Hepatocyte (in vitro differentiated cells): ENCODE results near the gene RHOF. TPM values are rescaled to one million over a fixed set of nuclear protein-coding genes. Genes with fewer than 3 reads are reported as not detected.

ENCODE experiments used
- DNase-seq: peaks from one replicate; pipeline ENCODE4 v3.0.0-alpha.2; 2016; ENCODE audit warnings: low spot score
- H2AFZ ChIP-seq: fragments of 200-600 bp; sonication (generic); 2 replicates; pipeline ENCODE4 v1.6.0; 2016; ENCODE audit warnings: antibody characterized with exemption, mild to moderate bottlenecking
- H3K27ac ChIP-seq: fragments of 200-600 bp; sonication (generic); 2 replicates; pipeline ENCODE4 v1.5.1; 2016; ENCODE audit warnings: mild to moderate bottlenecking
- H3K27me3 ChIP-seq: fragments of 200-600 bp; sonication (generic); 2 replicates; pipeline ENCODE4 v1.6.1; 2016
- H3K36me3 ChIP-seq: fragments of 200-600 bp; sonication (generic); replicated peaks from 2 replicates; pipeline ENCODE4 v1.5.1; 2016; ENCODE audit warnings: low read depth; ENCODE audit not compliant: insufficient read depth
- H3K4me1 ChIP-seq: fragments of 200-600 bp; sonication (generic); 2 replicates; pipeline ENCODE4 v1.5.1; 2016; ENCODE audit warnings: mild to moderate bottlenecking, moderate library complexity; ENCODE audit not compliant: insufficient read depth
- H3K4me2 ChIP-seq: fragments of 200-600 bp; sonication (generic); 2 replicates; pipeline ENCODE4 v1.6.0; 2016
- H3K4me3 ChIP-seq: fragments of 200-600 bp; sonication (generic); 2 replicates; pipeline ENCODE4 v1.5.1; 2016; ENCODE audit warnings: mild to moderate bottlenecking
- H3K79me2 ChIP-seq: fragments of 200-600 bp; sonication (generic); 2 replicates; pipeline ENCODE4 v1.6.0; 2017; ENCODE audit warnings: mild to moderate bottlenecking
- H3K9me2 ChIP-seq: fragments of 200-600 bp; sonication (generic); replicated peaks from 2 replicates; pipeline ENCODE4 v1.6.0; 2017; ENCODE audit warnings: mild to moderate bottlenecking; ENCODE audit not compliant: insufficient read depth
- H3K9me3 ChIP-seq: fragments of 200-600 bp; sonication (generic); 2 replicates; pipeline ENCODE4 v1.5.1; 2016; ENCODE audit warnings: low read depth, mild to moderate bottlenecking
- H4K20me1 ChIP-seq: fragments of 200-600 bp; sonication (generic); 2 replicates; pipeline ENCODE4 v1.6.0; 2016; ENCODE audit warnings: mild to moderate bottlenecking; ENCODE audit not compliant: insufficient read depth, poor library complexity, severe bottlenecking
- CTCF ChIP-seq: fragments of 200-600 bp; sonication (generic); IDR thresholded peaks from 2 replicates; pipeline ENCODE4 v1.5.1; 2016; ENCODE audit warnings: antibody characterized with exemption, mild to moderate bottlenecking; ENCODE audit not compliant: poor library complexity
- EZH2 ChIP-seq: fragments of 200-600 bp; sonication (generic); IDR thresholded peaks from 2 replicates; pipeline ENCODE4 v1.6.1; 2016; ENCODE audit warnings: antibody characterized with exemption, mild to moderate bottlenecking, borderline replicate concordance
- EZH2phosphoT487 ChIP-seq: fragments of 200-600 bp; sonication (generic); IDR thresholded peaks from one replicate; pipeline ENCODE4 v1.6.1; 2018; ENCODE audit warnings: antibody characterized with exemption, mild to moderate bottlenecking, low read depth, moderate library complexity; ENCODE audit not compliant: unreplicated experiment, severe bottlenecking
- WGBS: methylation state at CpG from one replicate; pipeline ENCODE4 v1.1.6; 2016; ENCODE audit warnings: low lambda C conversion rate; ENCODE audit errors: missing lambda C conversion rate; 5-methylcytosine and 5-hydroxymethylcytosine counted together
- polyA plus RNA-seq: library from polyadenylated mRNA; unstranded; fragments of >200 nt; fragmentation: Nextera tagmentation; extraction: Ambion mirVana; gene quantifications from 2 replicates; pipeline ENCODE4 v1.2.1, GENCODE V29; 2016
- total RNA-seq: library from RNA; depleted of rRNA; stranded (reverse); fragments of >200 nt; gene quantifications from 2 replicates; pipeline ENCODE4 v1.2.3, GENCODE V29; 2014

The RHOF gene
- total and polyA plus RNA-seq, 2 experiments from 2014 or later = 40.4 to 45.3 TPM

- no peaks in the 10 kb centered on the region for H4K20me1 ChIP-seq
- no peak overlapping the region for H3K4me3 ChIP-seq
- no peaks in the 10 kb centered on the region for H3K27me3 ChIP-seq
- TF ChIP-seq CTCF (no peak), EZH2phosphoT487 (no peak), EZH2 (no peak)
- no peaks in the 10 kb centered on the region for H3K4me1 ChIP-seq
- peaks cover 18% of the 10 kb centered on the region for H3K79me2 ChIP-seq
- H3K9me3 ChIP-seq = no peaks in the 10 kb centered on the region
- no peak overlapping the region for H3K4me2 ChIP-seq
- no peaks in the 10 kb centered on the region for H3K9me2 ChIP-seq
- 97% methylated on average over 21 of the region's 22 CpGs for WGBS
- H3K36me3 ChIP-seq = peaks cover 4% of the 10 kb centered on the region
- no peak for DNase-seq
- H2AFZ ChIP-seq = no peak overlapping the region
- H3K27ac ChIP-seq = no peak overlapping the region
Observed at GRCh38 chr12:121819212-121819949, 25.9 kb upstream of the RHOF start.

GRCh38 chr12:121817648-121818043 is 24.2 kb upstream of the RHOF start:
- no peak for TF ChIP-seq EZH2
- no peak for TF ChIP-seq CTCF
- TF ChIP-seq EZH2phosphoT487 = no peak
- WGBS = 97% methylated on average over 18 of the region's 18 CpGs
- Histone ChIP-seq H3K79me2 (peaks cover 33% of the 10 kb centered on the region), H3K4me3 (no peak overlapping the region), H3K4me2 (no peak overlapping the region), H3K36me3 (peaks cover 4% of the 10 kb centered on the region), H3K27me3 (no peaks in the 10 kb centered on the region), H3K4me1 (peaks cover 12% of the 10 kb centered on the region), H3K27ac (no peak overlapping the region), H4K20me1 (peaks cover 12% of the 10 kb centered on the region), H3K9me3 (no peaks in the 10 kb centered on the region), H3K9me2 (no peaks in the 10 kb centered on the region), H2AFZ (no peak overlapping the region)
- DNase-seq = no peak

- no peak for DNase-seq
- 98% methylated on average over 44 of the region's 47 CpGs for WGBS
Observed at GRCh38 chr12:121816925-121817647, 23.6 kb upstream of the RHOF start.

More at GRCh38 chr12:121816925-121817647, 23.6 kb upstream of the RHOF start:
- Histone ChIP-seq H3K27ac (no peak overlapping the region), H3K4me1 (peaks cover 14% of the 10 kb centered on the region), H3K4me2 (no peak overlapping the region), H3K27me3 (no peaks in the 10 kb centered on the region), H3K36me3 (peaks cover 4% of the 10 kb centered on the region), H4K20me1 (peaks cover 18% of the 10 kb centered on the region), H3K9me3 (no peaks in the 10 kb centered on the region), H2AFZ (no peak overlapping the region), H3K79me2 (peaks cover 37% of the 10 kb centered on the region), H3K4me3 (no peak overlapping the region), H3K9me2 (no peaks in the 10 kb centered on the region)
- TF ChIP-seq EZH2phosphoT487 (no peak), EZH2 (no peak), CTCF (no peak)
